Thyroid gland (tissue), 4 donors: ENCODE data around the gene TNKS2.

Experiments used
- CTCF ChIP-seq, 6 experiments: fragments of 200-600 bp in 3 of 6; fragments of 450-650 bp in 3 of 6; sonication (generic) in 3 of 6; IDR thresholded peaks; one replicate each; pipeline ENCODE4 v1.5.1; 2016 to 2019; ENCODE audit warnings: antibody characterized with exemption in 6 of 6, mild to moderate bottlenecking in 2 of 6, inconsistent platforms in 1 of 6, moderate library complexity in 1 of 6
- POLR2A ChIP-seq, 2 donors: fragments of 450-650 bp; IDR thresholded peaks; one replicate each; pipeline ENCODE4 v1.6.1; 2017; ENCODE audit warnings: antibody characterized with exemption in 2 of 2, mild to moderate bottlenecking in 2 of 2, moderate library complexity in 1 of 2

- TF ChIP-seq CTCF (IDR thresholded peaks at IDR 0.05) (no peak), POLR2A (IDR thresholded peaks at IDR 0.05) (no peak)
These were observed 31.6 kb upstream of the TNKS2 start for GRCh38 chr10:91766676-91767075.
